Stimulated activated naive B cell treated with anti-CD40 and anti-IgM and Interleukin-4, amounts not matched to agents 10 μg/mL and 1 μg/mL and 100 μg/mL, for 72 hours (primary cell): ENCODE data around the gene ROBO1.
"Not testable (repeated sequence)": the region's sequence is repeated elsewhere in the genome, so short reads cannot be mapped to it uniquely, and the experiment has no call there.

ENCODE experiments used
- ATAC-seq, 2 donors: fragments of 150-1000 bp; cut with Tn5 transposase; replicated peaks; 2 replicates each; pipeline ENCODE4 v1.10.0; 2021; ENCODE audit warnings: moderate library complexity in 1 of 2
- DNase-seq: peaks from one replicate; pipeline ENCODE4 v3.0.0; 2021
- H3K27ac Mint-ChIP-seq: one replicate; pipeline ENCODE4 v1.8.0; 2022; ENCODE audit warnings: mild to moderate bottlenecking, mixed read lengths
- H3K27me3 Mint-ChIP-seq, 2 donors: one replicate each; pipeline ENCODE4 v1.8.0; 2022; ENCODE audit warnings: mixed read lengths in 2 of 2
- H3K36me3 Mint-ChIP-seq, 2 donors: one replicate each; pipeline ENCODE4 v1.8.0; 2022; ENCODE audit warnings: mixed read lengths in 2 of 2, mild to moderate bottlenecking in 1 of 2
- H3K4me1 Mint-ChIP-seq, 2 donors: one replicate each; pipeline ENCODE4 v1.8.0; 2022; ENCODE audit warnings: mixed read lengths in 2 of 2, mild to moderate bottlenecking in 1 of 2
- H3K4me3 Mint-ChIP-seq, 2 donors: one replicate each; pipeline ENCODE4 v1.8.0; 2022; ENCODE audit warnings: mild to moderate bottlenecking in 2 of 2, mixed read lengths in 2 of 2, moderate library complexity in 1 of 2
- H3K9me3 Mint-ChIP-seq, 2 donors: one replicate each; pipeline ENCODE4 v1.8.0; 2022; ENCODE audit warnings: mixed read lengths in 2 of 2, mild to moderate bottlenecking in 1 of 2

ROBO1 gene

GRCh38 chr3:78732893-78733292, 1034.9 kb downstream of the ROBO1 start:
- no peaks in the 10 kb centered on the region for H3K36me3 Mint-ChIP-seq
- H3K9me3 Mint-ChIP-seq = peaks cover 0 to 2% of the 10 kb centered on the region in 2 donors
- ATAC-seq = no peak
- no peaks in the 10 kb centered on the region for H3K27me3 Mint-ChIP-seq
- DNase-seq = no peak
- H3K27ac Mint-ChIP-seq = no peak overlapping the region
- no peaks in the 10 kb centered on the region for H3K4me1 Mint-ChIP-seq
- no peak overlapping the region for H3K4me3 Mint-ChIP-seq

- no peak for DNase-seq
- Mint-ChIP-seq H3K4me3 (no peak overlapping the region), H3K4me1 (no peaks in the 10 kb centered on the region), H3K27ac (no peak overlapping the region), H3K27me3 (no peaks in the 10 kb centered on the region), H3K9me3 (no peaks in the 10 kb centered on the region), H3K36me3 (no peaks in the 10 kb centered on the region)
- ATAC-seq = no peak
These were observed 1035.3 kb downstream of the ROBO1 start for GRCh38 chr3:78732471-78732870.

- DNase-seq (no peak), ATAC-seq (no peak)
- Mint-ChIP-seq H3K4me1 (no peaks in the 10 kb centered on the region), H3K4me3 (no peak overlapping the region), H3K27me3 (no peaks in the 10 kb centered on the region), H3K36me3 (no peaks in the 10 kb centered on the region), H3K9me3 (no peaks in the 10 kb centered on the region), H3K27ac (no peak overlapping the region)
These were observed 1037.9 kb downstream of the ROBO1 start for GRCh38 chr3:78729946-78730345.

- ATAC-seq = no peak
These were observed 1039.2 kb downstream of the ROBO1 start for GRCh38 chr3:78728406-78729145.

DNA sequence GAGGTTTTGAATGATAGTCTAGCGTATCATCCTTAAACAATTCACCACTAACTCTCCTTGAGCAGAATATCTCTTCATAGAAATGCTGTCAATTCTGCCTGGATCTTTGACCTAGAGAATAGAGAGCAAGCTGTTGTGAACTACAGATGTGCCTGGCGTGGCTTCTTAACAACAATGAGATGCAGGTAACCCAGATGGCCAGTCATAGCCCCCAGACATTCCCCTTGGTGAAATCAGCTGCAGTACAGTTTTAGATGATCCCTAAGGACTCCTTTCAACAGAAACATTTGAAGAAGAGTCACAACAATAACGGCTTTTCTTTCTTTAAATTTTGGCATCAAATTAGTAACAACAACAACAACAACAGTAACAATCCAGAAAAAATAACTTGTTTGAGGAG, 1041.3 kb downstream of the ROBO1 start:
- no peak overlapping the region for H3K4me3 Mint-ChIP-seq
- H3K9me3 Mint-ChIP-seq = no peaks in the 10 kb centered on the region
- no peak for DNase-seq
- H3K4me1 Mint-ChIP-seq = no peaks in the 10 kb centered on the region
- no peak for ATAC-seq
- no peaks in the 10 kb centered on the region for H3K27me3 Mint-ChIP-seq
- H3K27ac Mint-ChIP-seq = no peak overlapping the region
- H3K36me3 Mint-ChIP-seq = no peaks in the 10 kb centered on the region

More at GRCh38 chr3:78728406-78729145, 1039.2 kb downstream of the ROBO1 start:
- H3K9me3 Mint-ChIP-seq = no peaks in the 10 kb centered on the region
- H3K4me3 Mint-ChIP-seq = no peak overlapping the region
- H3K27ac Mint-ChIP-seq = no peak overlapping the region
- no peak for DNase-seq
- no peaks in the 10 kb centered on the region for H3K36me3 Mint-ChIP-seq
- no peaks in the 10 kb centered on the region for H3K4me1 Mint-ChIP-seq
- H3K27me3 Mint-ChIP-seq = no peaks in the 10 kb centered on the region

DNA sequence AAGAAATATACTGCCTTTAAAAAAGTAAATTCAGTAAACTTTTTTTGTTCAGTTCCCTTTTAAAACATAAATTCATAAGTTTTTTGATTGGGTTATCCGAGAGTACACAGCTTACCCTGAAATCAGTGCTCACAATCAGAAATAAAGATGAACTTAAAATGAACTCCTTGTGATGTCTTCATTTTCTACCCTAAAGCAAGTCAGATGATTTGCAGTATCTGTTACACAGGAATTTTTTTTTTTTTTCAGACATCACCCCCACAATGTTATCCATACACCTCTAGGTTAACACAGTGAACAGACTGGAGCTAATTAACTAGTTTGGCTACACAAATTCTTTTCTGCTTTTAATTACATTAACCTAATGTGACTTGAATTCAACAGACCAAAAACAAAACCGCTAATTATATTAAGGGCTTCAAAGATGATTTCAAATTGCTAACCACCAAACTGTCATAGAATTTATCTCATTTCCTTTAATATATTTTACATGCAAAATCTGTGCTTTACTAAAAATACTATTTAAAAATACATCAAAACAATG, 1042.0 kb downstream of the ROBO1 start:
- H3K27ac Mint-ChIP-seq = no peak overlapping the region
- no peak for ATAC-seq
- no peaks in the 10 kb centered on the region for H3K9me3 Mint-ChIP-seq
- no peaks in the 10 kb centered on the region for H3K27me3 Mint-ChIP-seq
- H3K4me1 Mint-ChIP-seq = no peaks in the 10 kb centered on the region
- no peaks in the 10 kb centered on the region for H3K36me3 Mint-ChIP-seq
- DNase-seq = no peak
- H3K4me3 Mint-ChIP-seq = no peak overlapping the region

- no peak overlapping the region for H3K4me3 Mint-ChIP-seq
- H3K4me1 Mint-ChIP-seq = no peaks in the 10 kb centered on the region
- no peak overlapping the region for H3K27ac Mint-ChIP-seq
- no peaks in the 10 kb centered on the region for H3K36me3 Mint-ChIP-seq
- ATAC-seq (no peak), DNase-seq (no peak)
- no peaks in the 10 kb centered on the region for H3K27me3 Mint-ChIP-seq
- H3K9me3 Mint-ChIP-seq = no peaks in the 10 kb centered on the region
These were observed 1042.9 kb downstream of the ROBO1 start for GRCh38 chr3:78724859-78725258.

DNA sequence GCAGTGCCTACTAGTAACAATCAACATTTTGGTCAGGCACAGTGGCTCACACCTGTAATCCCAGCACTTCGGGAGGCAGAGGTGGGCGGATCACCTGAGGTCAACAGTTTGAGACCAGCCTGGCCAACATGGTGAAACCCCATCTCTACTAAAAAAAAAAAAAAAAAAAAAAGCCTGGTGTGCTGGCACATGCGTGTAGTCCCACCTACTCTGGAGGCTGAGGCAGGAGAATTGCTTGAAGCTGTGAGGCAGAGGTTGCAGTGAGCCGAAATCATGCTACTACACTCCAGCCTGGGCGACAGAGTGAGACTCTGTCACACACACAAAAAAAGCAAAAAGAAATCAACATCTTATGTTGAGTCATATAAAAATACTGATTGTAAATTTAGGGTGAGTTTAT, 1043.4 kb downstream of the ROBO1 start:
- ATAC-seq, H3K4me3 Mint-ChIP-seq, H3K9me3 Mint-ChIP-seq, H3K27ac Mint-ChIP-seq, DNase-seq, H3K4me1 Mint-ChIP-seq, H3K36me3 Mint-ChIP-seq, H3K27me3 Mint-ChIP-seq: not testable (repeated sequence)

DNA sequence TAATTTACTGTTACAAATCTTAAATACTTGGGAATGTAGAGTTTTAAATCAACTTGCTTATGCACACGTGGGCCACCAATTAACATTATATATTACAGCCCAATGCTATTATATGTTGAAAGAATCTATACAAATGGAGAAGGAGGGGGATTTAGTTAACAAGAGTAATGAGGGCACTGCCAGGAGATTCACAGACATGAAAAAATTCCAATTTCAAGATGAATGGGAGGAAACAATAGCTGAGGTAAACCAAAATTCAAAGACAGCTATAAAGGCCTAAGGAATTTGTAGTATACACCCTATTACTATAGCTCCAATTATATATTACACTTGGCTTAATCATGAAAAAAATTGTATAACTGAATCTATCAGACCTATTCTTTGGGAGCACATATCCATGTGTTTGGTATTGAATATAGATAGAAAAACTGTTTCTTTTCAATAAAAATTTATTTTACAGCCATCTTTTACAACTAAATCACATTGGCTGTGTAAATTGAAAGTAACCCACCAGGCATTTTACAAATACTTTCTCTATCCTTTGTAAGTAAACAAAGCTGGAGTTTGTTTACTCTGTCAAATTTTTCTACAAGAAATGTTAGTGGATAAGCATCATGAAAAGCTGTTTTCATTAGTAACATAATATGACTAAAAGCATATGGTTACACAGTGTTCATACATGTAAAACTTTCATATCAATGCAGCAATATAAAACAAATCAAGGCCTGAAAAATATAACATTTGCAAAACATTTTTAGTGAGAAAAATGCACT, 1045.8 kb downstream of the ROBO1 start:
- DNase-seq (no peak), ATAC-seq (no peak)
- Mint-ChIP-seq H3K4me1 (no peaks in the 10 kb centered on the region), H3K9me3 (no peaks in the 10 kb centered on the region), H3K27me3 (no peaks in the 10 kb centered on the region), H3K27ac (no peak overlapping the region), H3K4me3 (no peak overlapping the region), H3K36me3 (no peaks in the 10 kb centered on the region)

GRCh38 chr3:78718707-78719106, 1049.1 kb downstream of the ROBO1 start:
- H3K36me3 Mint-ChIP-seq = no peaks in the 10 kb centered on the region
- H3K9me3 Mint-ChIP-seq = peaks cover 4 to 5% of the 10 kb centered on the region in 2 donors
- H3K27ac Mint-ChIP-seq = no peak overlapping the region
- ATAC-seq (no peak), DNase-seq (no peak)
- no peak overlapping the region for H3K4me3 Mint-ChIP-seq
- no peaks in the 10 kb centered on the region for H3K4me1 Mint-ChIP-seq
- no peaks in the 10 kb centered on the region for H3K27me3 Mint-ChIP-seq

DNA sequence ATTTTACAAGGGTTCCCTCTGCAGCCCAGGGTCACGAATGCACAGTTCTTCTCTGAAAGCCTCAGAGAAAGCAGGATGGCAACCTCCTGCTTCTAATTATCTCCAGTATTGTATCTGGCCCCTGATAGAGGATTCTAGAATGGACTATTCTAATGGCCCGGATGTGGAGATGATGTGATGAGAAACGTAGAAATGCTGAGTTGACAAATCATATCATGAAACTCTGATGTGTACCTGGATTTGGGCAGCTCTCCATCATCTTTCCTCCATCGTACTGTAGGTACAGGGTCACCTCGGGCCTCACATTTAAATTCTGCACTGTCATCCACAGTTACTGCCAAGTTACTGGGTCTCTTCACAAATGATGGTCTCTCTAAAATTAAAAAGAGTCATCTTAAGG, 1050.8 kb downstream of the ROBO1 start:
- Mint-ChIP-seq H3K36me3 (no peaks in the 10 kb centered on the region), H3K27ac (no peak overlapping the region), H3K4me1 (no peaks in the 10 kb centered on the region), H3K9me3 (peaks cover 4 to 5% of the 10 kb centered on the region in 2 donors), H3K27me3 (no peaks in the 10 kb centered on the region), H3K4me3 (no peak overlapping the region)
- no peak for DNase-seq
- no peak for ATAC-seq

DNA sequence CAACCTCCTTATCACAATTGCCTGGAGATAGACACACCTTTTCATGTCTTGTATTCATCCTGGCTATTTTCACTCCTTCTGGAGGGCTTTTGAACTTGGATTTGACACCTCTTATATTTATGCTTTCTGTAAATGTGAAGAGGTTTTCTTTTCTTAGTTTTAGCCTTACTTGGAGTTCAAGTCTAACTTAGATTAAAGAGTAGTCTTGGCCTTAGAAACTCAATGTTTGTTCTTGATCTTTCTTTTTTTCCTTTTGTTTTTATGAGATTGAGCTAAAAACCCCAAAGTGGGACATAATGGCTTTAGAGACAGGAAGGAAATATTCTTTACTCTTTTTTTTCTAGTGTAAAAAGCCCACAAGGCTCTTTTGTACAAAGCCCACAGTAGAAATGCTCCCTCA, 1054.9 kb downstream of the ROBO1 start:
- no peaks in the 10 kb centered on the region for H3K4me1 Mint-ChIP-seq
- no peak for DNase-seq
- H3K36me3 Mint-ChIP-seq = no peaks in the 10 kb centered on the region
- peaks cover 4 to 5% of the 10 kb centered on the region in 2 donors for H3K9me3 Mint-ChIP-seq
- H3K27me3 Mint-ChIP-seq = no peaks in the 10 kb centered on the region
- no peak overlapping the region for H3K4me3 Mint-ChIP-seq
- H3K27ac Mint-ChIP-seq = no peak overlapping the region
- ATAC-seq = no peak

GRCh38 chr3:78712270-78712669, 1055.5 kb downstream of the ROBO1 start:
- Mint-ChIP-seq H3K9me3 (peaks cover 4 to 5% of the 10 kb centered on the region in 2 donors), H3K27me3 (no peaks in the 10 kb centered on the region)

GRCh38 chr3:78708565-78709073, 1059.2 kb downstream of the ROBO1 start:
- H3K27ac Mint-ChIP-seq = no peak overlapping the region
- no peak overlapping the region for H3K4me3 Mint-ChIP-seq
- no peaks in the 10 kb centered on the region for H3K27me3 Mint-ChIP-seq
- H3K4me1 Mint-ChIP-seq = no peaks in the 10 kb centered on the region
- no peak for ATAC-seq
- no peaks in the 10 kb centered on the region for H3K9me3 Mint-ChIP-seq
- no peak for DNase-seq
- H3K36me3 Mint-ChIP-seq = no peaks in the 10 kb centered on the region

More at GRCh38 chr3:78712270-78712669, 1055.5 kb downstream of the ROBO1 start:
- Mint-ChIP-seq H3K4me3 (no peak overlapping the region), H3K4me1 (no peaks in the 10 kb centered on the region), H3K27ac (no peak overlapping the region), H3K36me3 (no peaks in the 10 kb centered on the region)
- DNase-seq (no peak), ATAC-seq (no peak)

DNA sequence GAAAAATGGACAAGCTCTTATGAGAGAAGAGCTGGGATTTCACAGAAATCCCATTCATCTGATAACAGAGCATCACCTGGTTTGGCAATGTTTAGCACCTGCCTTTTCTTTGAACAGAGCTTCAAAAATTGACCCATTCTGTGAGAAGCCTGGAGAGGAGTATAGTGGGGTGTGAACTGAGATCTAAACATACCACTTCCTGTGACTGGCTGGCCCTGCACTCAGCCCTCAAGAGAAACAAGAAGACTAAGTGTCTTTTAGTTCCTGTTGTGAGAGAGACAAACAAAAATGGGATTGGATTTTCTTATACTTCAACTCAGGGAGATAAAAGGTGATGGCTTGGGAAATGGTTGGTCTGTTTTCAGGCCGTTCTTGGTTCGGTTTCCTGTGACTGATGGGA, 1060.2 kb downstream of the ROBO1 start:
- ATAC-seq (no peak), DNase-seq (no peak)
- H3K9me3 Mint-ChIP-seq = no peaks in the 10 kb centered on the region
- H3K27me3 Mint-ChIP-seq = no peaks in the 10 kb centered on the region
- no peak overlapping the region for H3K4me3 Mint-ChIP-seq
- no peaks in the 10 kb centered on the region for H3K4me1 Mint-ChIP-seq
- no peaks in the 10 kb centered on the region for H3K36me3 Mint-ChIP-seq
- H3K27ac Mint-ChIP-seq = no peak overlapping the region
